HG02798 (cell line): Measurements from ENCODE around the gene HAUS7.

Experiments
- ATAC-seq: cut with Tn5 transposase; IDR thresholded peaks from one replicate; pipeline ENCODE4 v1.9.1; 2021; ENCODE audit warnings: mild to moderate bottlenecking; ENCODE audit not compliant: unreplicated experiment, poor library complexity

HAUS7 gene

GRCh38 chrX:153500676-153501280 is 30.4 kb upstream of the HAUS7 start:
- no peak for ATAC-seq

- ATAC-seq, result no peak
Observed at GRCh38 chrX:153499876-153500275, 29.5 kb upstream of the HAUS7 start.

- no peak for ATAC-seq
Observed at GRCh38 chrX:153499341-153499740, 29.0 kb upstream of the HAUS7 start.

GRCh38 chrX:153498453-153498852 is 28.1 kb upstream of the HAUS7 start:
- ATAC-seq, result no peak

- ATAC-seq, result no peak
Observed at GRCh38 chrX:153496590-153496959, 26.2 kb upstream of the HAUS7 start.

- no peak for ATAC-seq
Observed at GRCh38 chrX:153495903-153496589, 25.7 kb upstream of the HAUS7 start.

DNA sequence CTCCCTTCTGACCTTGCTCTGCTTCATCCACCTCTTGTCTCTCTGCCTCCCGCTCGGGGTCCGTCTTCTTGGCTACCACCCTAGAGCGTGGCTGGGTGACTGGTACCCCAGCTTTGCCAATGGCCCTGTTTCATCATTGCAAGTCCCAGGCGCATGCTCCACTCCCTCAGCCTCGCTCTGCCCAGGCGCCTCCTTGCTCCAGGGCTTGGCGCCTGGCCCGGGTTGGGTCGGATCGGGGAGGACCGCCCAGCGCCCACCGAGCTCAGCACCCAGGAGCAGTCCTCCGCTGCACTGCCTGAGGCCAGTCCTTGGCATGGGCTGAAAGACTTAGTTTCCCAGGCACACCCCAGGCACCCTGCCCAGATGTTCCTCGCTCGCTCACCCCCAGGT is 25.0 kb upstream of the HAUS7 start:
- no peak for ATAC-seq

DNA sequence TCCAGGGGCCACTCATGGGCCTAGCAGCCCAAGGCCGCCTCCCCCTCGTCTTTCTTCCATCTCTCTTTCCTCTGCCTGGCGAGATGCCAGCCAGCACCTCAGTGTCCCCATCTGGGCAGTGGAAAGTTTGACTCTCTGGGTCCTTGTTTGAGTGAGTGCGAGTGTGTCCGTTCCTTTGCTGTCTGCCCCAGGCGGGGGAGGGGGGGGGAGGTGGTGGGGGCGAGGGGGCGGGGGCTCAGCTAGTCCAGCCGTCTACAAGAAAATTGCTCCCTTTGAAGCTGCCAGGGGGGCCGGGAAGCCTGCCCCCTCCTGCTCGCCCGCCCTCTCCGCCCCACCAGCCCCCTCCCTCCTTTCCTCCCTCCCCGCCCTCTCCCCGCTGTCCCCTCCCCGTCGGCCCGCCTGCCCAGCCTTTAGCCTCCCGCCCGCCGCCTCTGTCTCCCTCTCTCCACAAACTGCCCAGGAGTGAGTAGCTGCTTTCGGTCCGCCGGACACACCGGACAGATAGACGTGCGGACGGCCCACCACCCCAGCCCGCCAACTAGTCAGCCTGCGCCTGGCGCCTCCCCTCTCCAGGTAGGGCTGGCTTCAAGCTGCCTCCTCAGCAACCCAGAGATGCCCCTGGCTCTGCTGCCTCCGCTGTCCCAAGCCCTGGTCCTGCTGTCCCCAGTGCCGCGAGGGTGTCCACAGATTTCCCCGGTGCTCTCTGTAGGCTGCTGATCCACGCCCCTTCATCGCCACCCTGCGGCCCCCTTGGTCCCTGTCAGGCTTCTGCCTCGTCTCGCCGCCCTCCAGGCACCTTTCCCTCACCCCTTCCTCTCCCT is 24.4 kb upstream of the HAUS7 start, which contains the start of gene BGN:
TSS of gene BGN (plus strand) at position 440 of the 821 bp plus-strand sequence. CDS start 9,652 bp downstream, outside the sequence.
- ATAC-seq, result no peak

GRCh38 chrX:153494061-153494460 is 23.7 kb upstream of the HAUS7 start:
- no peak for ATAC-seq

DNA sequence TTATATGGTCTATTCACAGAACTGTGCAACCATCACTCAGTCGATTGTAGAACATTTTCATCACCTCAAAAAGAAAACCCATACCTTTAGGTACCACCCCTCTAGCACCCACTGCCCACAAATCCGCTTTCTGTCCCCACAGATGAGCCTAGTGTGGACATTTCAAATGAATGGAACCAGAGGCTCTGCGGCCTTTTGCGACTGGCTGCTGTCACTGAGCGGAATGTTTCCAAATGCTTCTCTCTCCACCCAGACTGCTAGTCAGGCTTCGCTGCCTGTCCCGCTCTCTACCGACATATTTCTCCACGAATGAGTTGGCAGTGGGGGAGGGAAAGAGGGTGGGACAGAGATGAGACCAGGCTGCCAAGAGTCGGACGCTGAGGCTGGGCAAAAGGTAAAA is 22.7 kb upstream of the HAUS7 start:
- ATAC-seq, result no peak

- no peak for ATAC-seq
Observed at GRCh38 chrX:153492543-153492942, 22.2 kb upstream of the HAUS7 start.

DNA sequence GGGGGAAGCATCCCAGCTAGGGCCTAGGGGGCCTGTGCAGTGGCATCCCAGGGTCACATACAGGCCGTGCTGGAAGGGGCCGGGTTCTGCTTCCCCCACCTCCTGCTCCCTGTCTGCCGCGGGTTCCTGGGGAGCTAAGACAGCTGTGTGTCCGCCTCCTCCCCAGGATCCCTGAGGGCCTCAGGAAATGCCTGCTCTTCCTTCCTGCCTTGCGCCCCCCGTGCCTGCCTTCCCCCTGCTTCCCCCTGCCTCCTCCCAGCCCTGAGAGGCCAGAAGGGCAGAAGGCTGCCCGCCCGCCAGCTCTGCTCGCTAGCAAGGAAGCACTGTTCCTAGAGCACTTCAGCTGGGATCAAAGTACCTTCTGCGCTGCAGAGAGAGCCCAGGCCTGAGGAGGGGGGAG is 21.5 kb upstream of the HAUS7 start:
- ATAC-seq, result no peak

DNA sequence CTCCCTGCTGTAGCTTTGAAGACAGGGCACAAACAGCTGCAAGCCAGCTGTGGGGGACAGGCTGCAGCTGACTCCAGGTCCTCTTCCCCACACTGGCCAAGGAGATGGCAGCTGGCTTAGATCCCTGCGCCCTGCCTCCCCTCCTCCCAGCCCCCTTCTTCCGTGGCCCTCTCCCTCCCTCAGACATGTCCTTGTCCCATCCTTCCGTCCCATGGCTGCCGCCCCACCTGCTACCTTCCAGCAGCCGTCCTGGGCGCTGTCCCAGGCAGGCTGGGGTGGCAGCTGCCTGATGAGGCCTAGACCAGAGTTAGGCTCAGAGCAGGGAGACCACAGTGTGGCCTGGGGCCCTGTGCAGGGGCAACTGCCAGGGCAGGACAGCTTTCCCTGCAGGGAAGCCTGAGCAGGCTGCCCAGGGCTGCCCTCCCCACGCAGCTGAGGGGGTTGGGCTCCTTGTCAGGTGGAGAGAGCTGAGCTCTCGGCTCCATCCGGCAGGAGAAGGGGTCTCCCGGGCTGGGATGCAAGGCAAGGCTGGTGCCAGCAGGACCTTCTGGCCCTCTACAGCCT is 21.1 kb upstream of the HAUS7 start:
- no peak for ATAC-seq

GRCh38 chrX:153490217-153490930 is 20.0 kb upstream of the HAUS7 start:
- ATAC-seq, result no peak

DNA sequence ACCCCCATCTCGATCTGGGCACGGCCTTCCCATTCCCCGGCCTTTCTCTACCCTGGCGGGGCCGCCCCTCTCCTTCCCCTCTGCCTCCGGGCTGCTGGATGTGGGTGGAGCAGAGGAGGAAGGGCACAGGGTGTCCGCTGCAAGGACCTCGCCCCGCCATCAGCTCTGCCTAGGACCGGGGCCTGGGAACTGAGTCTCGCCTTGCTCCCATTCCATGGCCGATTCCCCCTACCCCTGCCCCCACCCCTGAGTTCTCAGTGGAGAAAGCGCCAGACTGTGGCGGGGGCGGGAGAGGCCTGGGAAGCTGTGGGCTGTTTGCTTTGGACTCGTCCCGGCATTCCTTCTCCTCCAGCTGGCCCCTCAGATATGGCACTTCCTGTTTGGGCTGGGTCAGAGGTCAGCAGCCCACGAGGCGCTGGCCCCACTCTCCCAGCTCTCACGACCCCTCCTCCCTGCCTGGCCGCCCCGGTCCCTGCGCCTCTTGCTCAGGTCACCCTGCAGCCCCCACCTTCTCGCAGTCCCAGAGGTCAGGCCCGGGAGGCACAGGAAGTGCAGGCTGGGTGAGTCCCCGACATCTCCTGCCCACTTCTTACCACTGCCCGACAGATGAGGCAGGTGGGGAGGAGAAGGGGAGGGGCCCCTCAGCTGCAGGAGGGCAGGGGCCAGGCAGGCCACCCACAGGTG is 18.0 kb upstream of the HAUS7 start:
- no peak for ATAC-seq

GRCh38 chrX:153487590-153488071 is 17.3 kb upstream of the HAUS7 start:
- ATAC-seq, result no peak

DNA sequence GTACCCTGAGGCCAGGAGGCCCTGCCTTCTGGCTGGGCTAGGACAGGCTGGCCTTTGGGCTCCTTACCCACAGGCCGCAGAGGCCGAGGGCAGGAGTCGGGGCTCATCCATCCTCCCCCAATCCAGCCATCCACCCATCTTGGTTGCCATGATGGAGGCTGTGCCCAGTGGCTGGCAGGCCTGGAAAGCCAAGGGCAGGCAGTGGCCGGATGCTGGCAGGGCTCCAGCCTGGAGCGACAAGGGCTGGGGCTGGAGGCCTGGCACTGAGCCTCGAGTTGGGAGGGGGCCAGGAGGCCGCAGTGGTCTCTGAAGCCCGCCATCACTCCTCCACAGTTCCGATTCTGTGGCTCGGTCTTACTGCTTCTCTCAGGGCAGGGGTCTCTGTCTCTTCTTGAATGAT is 15.8 kb upstream of the HAUS7 start:
- ATAC-seq, result no peak

DNA sequence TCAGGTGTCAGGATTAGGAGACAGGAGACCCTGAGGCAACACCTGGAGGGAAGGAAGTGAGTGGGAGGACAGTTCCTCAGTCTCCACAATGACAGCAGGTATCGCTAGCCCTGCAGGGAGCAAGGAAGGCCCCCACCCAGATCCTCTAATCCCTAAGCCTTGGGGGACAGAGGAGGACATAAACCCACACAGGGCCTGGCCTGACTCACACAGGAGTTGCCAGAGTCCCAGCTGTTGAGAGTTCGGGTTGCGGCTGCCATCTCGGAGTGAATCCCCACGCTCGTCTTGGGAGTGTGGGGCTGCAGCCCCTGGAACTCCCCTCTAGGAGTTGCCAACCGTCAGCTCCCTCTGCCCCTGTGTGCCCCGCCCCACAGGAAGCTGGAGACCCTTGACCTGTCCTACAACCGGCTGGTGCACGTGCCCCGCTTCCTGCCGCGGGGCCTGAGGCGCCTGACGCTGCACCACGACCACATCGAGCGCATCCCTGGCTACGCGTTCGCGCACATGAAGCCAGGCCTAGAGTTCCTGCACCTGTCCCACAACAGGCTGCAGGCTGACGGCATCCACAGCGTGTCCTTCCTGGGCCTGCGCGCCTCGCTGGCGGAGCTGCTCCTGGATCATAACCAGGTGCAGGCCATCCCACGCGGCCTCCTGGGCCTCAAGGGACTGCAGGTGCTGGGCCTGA is 15.2 kb upstream of the HAUS7 start:
- no peak for ATAC-seq

DNA sequence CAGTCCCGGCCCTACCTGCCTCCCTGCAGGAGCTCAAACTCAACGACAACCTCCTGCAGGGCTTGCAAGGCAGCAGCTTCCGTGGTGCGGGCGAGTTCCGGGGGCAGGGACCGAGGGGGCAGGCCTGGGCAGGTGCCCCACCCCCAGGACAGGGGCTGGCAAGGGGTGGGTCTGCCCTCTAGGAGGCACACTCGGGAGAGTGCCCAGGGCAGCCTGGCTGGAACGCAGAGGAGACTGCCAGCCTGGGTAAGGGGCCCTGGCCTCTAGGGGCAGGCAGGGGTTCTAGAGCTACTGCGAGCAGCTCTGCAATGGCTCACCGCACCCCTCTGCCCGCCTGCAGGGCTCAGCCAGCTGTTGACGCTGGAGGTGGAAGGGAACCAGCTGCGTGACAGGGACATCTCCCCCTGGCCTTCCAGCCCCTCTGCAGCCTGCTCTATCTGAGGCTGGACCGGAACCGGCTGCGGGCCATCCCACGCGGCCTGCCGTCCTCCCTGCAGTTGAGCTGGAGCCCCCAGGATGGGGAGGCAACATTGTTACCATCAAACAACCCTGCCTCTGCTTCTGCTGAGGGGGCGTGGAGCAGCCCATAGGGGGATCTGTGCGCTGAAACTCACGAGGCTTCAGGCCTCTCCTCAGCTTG is 12.1 kb upstream of the HAUS7 start:
- ATAC-seq, result no peak
